HG03196 (cell line): Measurements from ENCODE around the gene FUT2.
"Not testable (repeated sequence)": the region's sequence is repeated elsewhere in the genome, so short reads cannot be mapped to it uniquely, and the experiment has no call there.

Experiments used
- ATAC-seq: cut with Tn5 transposase; IDR thresholded peaks from one replicate; pipeline ENCODE4 v1.9.1; 2021; ENCODE audit not compliant: unreplicated experiment

Gene FUT2

GRCh38 chr19:48698046-48698445 is 2.3 kb downstream of the FUT2 start:
- no peak for ATAC-seq

- no peak for ATAC-seq
These were observed 6.9 kb downstream of the FUT2 start for GRCh38 chr19:48702701-48703100.

- ATAC-seq = no peak
These were observed 7.5 kb downstream of the FUT2 start for GRCh38 chr19:48703316-48703715.

GRCh38 chr19:48705431-48705830 is 9.7 kb downstream of the FUT2 start:
- ATAC-seq = no peak

GRCh38 chr19:48708471-48708870 is 12.7 kb downstream of the FUT2 start:
- ATAC-seq = no peak

GRCh38 chr19:48711106-48711662 is 15.4 kb downstream of the FUT2 start:
- no peak for ATAC-seq

- no peak for ATAC-seq
These were observed 17.5 kb downstream of the FUT2 start for GRCh38 chr19:48713041-48713863.

- ATAC-seq = peak; percentile 87
These were observed 18.3 kb downstream of the FUT2 start for GRCh38 chr19:48713864-48714755.

GRCh38 chr19:48714759-48715675 is 19.2 kb downstream of the FUT2 start:
- no peak for ATAC-seq

- ATAC-seq = no peak
These were observed 20.0 kb downstream of the FUT2 start for GRCh38 chr19:48715681-48716171.

- no peak for ATAC-seq
These were observed 21.0 kb downstream of the FUT2 start for GRCh38 chr19:48716562-48717291.

GRCh38 chr19:48718106-48718505 is 22.3 kb downstream of the FUT2 start:
- ATAC-seq = not testable (repeated sequence)

GRCh38 chr19:48718711-48719231 is 23.0 kb downstream of the FUT2 start:
- no peak for ATAC-seq

- no peak for ATAC-seq
These were observed 23.7 kb downstream of the FUT2 start, which contains the start of gene MAMSTR for GRCh38 chr19:48719263-48720171. Gene MAMSTR (minus strand): TSS chr19:48719725. CDS start chr19:48719031, 694 bp downstream.

GRCh38 chr19:48720251-48720612 is 24.5 kb downstream of the FUT2 start:
- no peak for ATAC-seq

GRCh38 chr19:48720613-48721296 is 25.0 kb downstream of the FUT2 start:
- ATAC-seq = peak; percentile 68

GRCh38 chr19:48722196-48722708 is 26.5 kb downstream of the FUT2 start:
- no peak for ATAC-seq
